ENCODE data around the gene GMPS. TPM values are rescaled to one million over a fixed set of nuclear protein-coding genes. Genes with fewer than 3 reads are reported as not detected.

GMPS gene
- total and polyA plus RNA-seq, 3 experiments from 2014 or later, result 63.7 to 117 (median 113) TPM

GRCh38 chr3:155889952-155890351 is 19.5 kb downstream of the GMPS start:
- H3K36me3 ChIP-seq (ENCODE audit: insufficient read depth, low read length), result peaks cover 7% of the 10 kb centered on the region
- peaks cover 4% of the 10 kb centered on the region for H3K4me1 ChIP-seq (ENCODE audit: insufficient read depth, low read length)
- Mint-ChIP-seq H3K27ac (peak overlapping the region in 4 of 8 donors; percentile 12 to 61 (median 57)), H3K4me1 (peaks cover 32 to 49% (median 42%) of the 10 kb centered on the region in 3 donors), H3K9me3 (no peaks in the 10 kb centered on the region), H3K36me3 (peaks cover 2 to 18% (median 6%) of the 10 kb centered on the region in 3 donors), H3K4me3 (no peak overlapping the region), H3K27me3 (no peaks in the 10 kb centered on the region)
- no peak overlapping the region for H3K4me3 ChIP-seq (ENCODE audit: low read length)
- peak overlapping the region; percentile 51 for H3K27ac ChIP-seq (ENCODE audit: low read depth, low read length)
- no peak for DNase-seq
- POLR2A ChIA-PET, result no interaction called here
- H3K27me3 ChIP-seq (ENCODE audit: insufficient read depth, low read length, poor library complexity, severe bottlenecking), result no peaks in the 10 kb centered on the region
- CTCF ChIA-PET, result interaction anchor here (1.4 kb wide), 1 partner anchor 11 kb away, joined by 3 read pairs; no protein-coding TSS in a partner anchor
- H3K9me3 ChIP-seq (ENCODE audit: low read length), result no peaks in the 10 kb centered on the region

- Histone ChIP-seq H3K4me3 (ENCODE audit: low read length) (no peak overlapping the region), H3K36me3 (ENCODE audit: insufficient read depth, low read length) (peaks cover 8% of the 10 kb centered on the region), H3K4me1 (ENCODE audit: insufficient read depth, low read length) (peaks cover 4% of the 10 kb centered on the region), H3K27ac (ENCODE audit: low read depth, low read length) (peak overlapping the region; percentile 51), H3K27me3 (ENCODE audit: insufficient read depth, low read length, poor library complexity, severe bottlenecking) (no peaks in the 10 kb centered on the region), H3K9me3 (ENCODE audit: low read length) (no peaks in the 10 kb centered on the region)
- CTCF ChIA-PET, result no interaction called here
- no peaks in the 10 kb centered on the region for H3K27me3 Mint-ChIP-seq
- H3K4me1 Mint-ChIP-seq, result peaks cover 32 to 47% (median 39%) of the 10 kb centered on the region in 3 donors
- no peak overlapping the region for H3K4me3 Mint-ChIP-seq
- POLR2A ChIA-PET, result no interaction called here
- H3K9me3 Mint-ChIP-seq, result no peaks in the 10 kb centered on the region
- no peak for DNase-seq
- H3K27ac Mint-ChIP-seq, result peak overlapping the region in 2 of 8 donors; percentile 14 to 61
- H3K36me3 Mint-ChIP-seq, result peaks cover 2 to 23% (median 10%) of the 10 kb centered on the region in 3 donors
Observed at GRCh38 chr3:155890671-155891190, 20.3 kb downstream of the GMPS start.

- no peak overlapping the region for H3K4me3 Mint-ChIP-seq
- peaks cover 32 to 41% (median 39%) of the 10 kb centered on the region in 3 donors for H3K4me1 Mint-ChIP-seq
- CTCF ChIA-PET, result no interaction called here
Observed at GRCh38 chr3:155891321-155891720, 20.9 kb downstream of the GMPS start.

GRCh38 chr3:155895379-155895900 is 25.0 kb downstream of the GMPS start:
- H3K27me3 Mint-ChIP-seq, result no peaks in the 10 kb centered on the region

More at GRCh38 chr3:155891321-155891720, 20.9 kb downstream of the GMPS start:
- H3K27ac ChIP-seq (ENCODE audit: low read depth, low read length), result no peak overlapping the region
- no peaks in the 10 kb centered on the region for H3K27me3 ChIP-seq (ENCODE audit: insufficient read depth, low read length, poor library complexity, severe bottlenecking)
- Mint-ChIP-seq H3K9me3 (no peaks in the 10 kb centered on the region), H3K27me3 (no peaks in the 10 kb centered on the region), H3K27ac (no peak overlapping the region), H3K36me3 (peaks cover 4 to 25% (median 10%) of the 10 kb centered on the region in 3 donors)
- DNase-seq, result no peak
- POLR2A ChIA-PET, result no interaction called here
- H3K36me3 ChIP-seq (ENCODE audit: insufficient read depth, low read length), result peaks cover 8% of the 10 kb centered on the region
- H3K4me3 ChIP-seq (ENCODE audit: low read length), result no peak overlapping the region
- H3K4me1 ChIP-seq (ENCODE audit: insufficient read depth, low read length), result peaks cover 4% of the 10 kb centered on the region
- H3K9me3 ChIP-seq (ENCODE audit: low read length), result no peaks in the 10 kb centered on the region

GRCh38 chr3:155906900-155907299 is 36.5 kb downstream of the GMPS start:
- Mint-ChIP-seq H3K9me3 (no peaks in the 10 kb centered on the region), H3K27ac (peak overlapping the region in 1 of 8 donors; percentile 96), H3K36me3 (peaks cover 10 to 62% (median 14%) of the 10 kb centered on the region in 3 donors), H3K27me3 (no peaks in the 10 kb centered on the region), H3K4me3 (no peak overlapping the region), H3K4me1 (peaks cover 18 to 20% (median 18%) of the 10 kb centered on the region in 3 donors)
- Histone ChIP-seq H3K27me3 (ENCODE audit: insufficient read depth, low read length, poor library complexity, severe bottlenecking) (no peaks in the 10 kb centered on the region), H3K9me3 (ENCODE audit: low read length) (no peaks in the 10 kb centered on the region), H3K36me3 (ENCODE audit: insufficient read depth, low read length) (peaks cover 6% of the 10 kb centered on the region), H3K27ac (ENCODE audit: low read depth, low read length) (no peak overlapping the region), H3K4me1 (ENCODE audit: insufficient read depth, low read length) (peaks cover 15% of the 10 kb centered on the region), H3K4me3 (ENCODE audit: low read length) (no peak overlapping the region)
- CTCF ChIA-PET, result no interaction called here
- no peak for DNase-seq
- POLR2A ChIA-PET, result no interaction called here

More at GRCh38 chr3:155895379-155895900, 25.0 kb downstream of the GMPS start:
- H3K27ac ChIP-seq (ENCODE audit: low read depth, low read length), result no peak overlapping the region
- H3K4me1 ChIP-seq (ENCODE audit: insufficient read depth, low read length), result no peaks in the 10 kb centered on the region
- Mint-ChIP-seq H3K9me3 (no peaks in the 10 kb centered on the region), H3K4me1 (peaks cover 8 to 14% (median 11%) of the 10 kb centered on the region in 3 donors), H3K4me3 (no peak overlapping the region), H3K27ac (no peak overlapping the region), H3K36me3 (peaks cover 10 to 54% (median 11%) of the 10 kb centered on the region in 3 donors)
- H3K4me3 ChIP-seq (ENCODE audit: low read length), result no peak overlapping the region
- ChIA-PET POLR2A (no interaction called here), CTCF (interaction anchor here (1.7 kb wide), 1 partner anchor 90 kb away, joined by 11 read pairs; the partner anchor contains the start of gene C3orf33)
- H3K9me3 ChIP-seq (ENCODE audit: low read length), result no peaks in the 10 kb centered on the region
- no peak for DNase-seq
- no peaks in the 10 kb centered on the region for H3K27me3 ChIP-seq (ENCODE audit: insufficient read depth, low read length, poor library complexity, severe bottlenecking)
- peaks cover 29% of the 10 kb centered on the region for H3K36me3 ChIP-seq (ENCODE audit: insufficient read depth, low read length)

- Mint-ChIP-seq H3K36me3 (peaks cover 10 to 67% (median 19%) of the 10 kb centered on the region in 3 donors), H3K9me3 (no peaks in the 10 kb centered on the region), H3K4me3 (peak overlapping the region in 3 of 7 donors; percentile 0 to 33 (median 1)), H3K27ac (peak overlapping the region; percentile 19 to 96 (median 82)), H3K27me3 (no peaks in the 10 kb centered on the region), H3K4me1 (peaks cover 17 to 22% (median 18%) of the 10 kb centered on the region in 3 donors)
- ChIA-PET CTCF (no interaction called here), POLR2A (no interaction called here)
- Histone ChIP-seq H3K36me3 (ENCODE audit: insufficient read depth, low read length) (peaks cover 6% of the 10 kb centered on the region), H3K27ac (ENCODE audit: low read depth, low read length) (no peak overlapping the region), H3K9me3 (ENCODE audit: low read length) (no peaks in the 10 kb centered on the region), H3K4me1 (ENCODE audit: insufficient read depth, low read length) (peaks cover 15% of the 10 kb centered on the region), H3K4me3 (ENCODE audit: low read length) (no peak overlapping the region), H3K27me3 (ENCODE audit: insufficient read depth, low read length, poor library complexity, severe bottlenecking) (no peaks in the 10 kb centered on the region)
- DNase-seq, result no peak
Observed at GRCh38 chr3:155908086-155908485, 37.6 kb downstream of the GMPS start.

- Histone ChIP-seq H3K4me3 (ENCODE audit: low read length) (no peak overlapping the region), H3K9me3 (ENCODE audit: low read length) (no peaks in the 10 kb centered on the region), H3K27me3 (ENCODE audit: insufficient read depth, low read length, poor library complexity, severe bottlenecking) (no peaks in the 10 kb centered on the region), H3K36me3 (ENCODE audit: insufficient read depth, low read length) (peaks cover 6% of the 10 kb centered on the region), H3K27ac (ENCODE audit: low read depth, low read length) (no peak overlapping the region), H3K4me1 (ENCODE audit: insufficient read depth, low read length) (peaks cover 15% of the 10 kb centered on the region)
- no peak for DNase-seq
- CTCF ChIA-PET, result no interaction called here
- Mint-ChIP-seq H3K9me3 (no peaks in the 10 kb centered on the region), H3K36me3 (peaks cover 10 to 71% (median 22%) of the 10 kb centered on the region in 3 donors), H3K27ac (peak overlapping the region; percentile 19 to 96 (median 80)), H3K27me3 (no peaks in the 10 kb centered on the region), H3K4me1 (peaks cover 17 to 22% (median 18%) of the 10 kb centered on the region in 3 donors), H3K4me3 (peak overlapping the region in 1 of 7 donors; percentile 1)
- POLR2A ChIA-PET, result no interaction called here
Observed at GRCh38 chr3:155908605-155909004, 38.2 kb downstream of the GMPS start.

- CTCF ChIA-PET, result no interaction called here
- Histone ChIP-seq H3K4me1 (ENCODE audit: insufficient read depth, low read length) (peaks cover 15% of the 10 kb centered on the region), H3K36me3 (ENCODE audit: insufficient read depth, low read length) (peaks cover 20% of the 10 kb centered on the region), H3K27ac (ENCODE audit: low read depth, low read length) (no peak overlapping the region), H3K27me3 (ENCODE audit: insufficient read depth, low read length, poor library complexity, severe bottlenecking) (no peaks in the 10 kb centered on the region), H3K9me3 (ENCODE audit: low read length) (no peaks in the 10 kb centered on the region), H3K4me3 (ENCODE audit: low read length) (no peak overlapping the region)
- peaks cover 21 to 75% (median 34%) of the 10 kb centered on the region in 3 donors for H3K36me3 Mint-ChIP-seq
- H3K4me3 Mint-ChIP-seq, result no peak overlapping the region
- H3K9me3 Mint-ChIP-seq, result no peaks in the 10 kb centered on the region
- peak overlapping the region in 4 of 8 donors; percentile 32 to 54 (median 44) for H3K27ac Mint-ChIP-seq
- POLR2A ChIA-PET, result no interaction called here
- peaks cover 0 to 3% of the 10 kb centered on the region in 2 donors for H3K27me3 Mint-ChIP-seq
- no peak for DNase-seq
- H3K4me1 Mint-ChIP-seq, result peaks cover 15 to 22% (median 18%) of the 10 kb centered on the region in 3 donors
Observed at GRCh38 chr3:155912090-155912489, 41.6 kb downstream of the GMPS start.
